GM18951 (cell line): ENCODE results near the gene LAS1L.
"Not testable (repeated sequence)": the region's sequence is repeated elsewhere in the genome, so short reads cannot be mapped to it uniquely, and the experiment has no call there.

Experiments
- POLR2A ChIP-seq: IDR thresholded peaks from 4 replicates; pipeline ENCODE4 v1.6.1; 2011; ENCODE audit warnings: mild to moderate bottlenecking; ENCODE audit not compliant: insufficient read length, insufficient read depth; ENCODE audit errors: extremely low read depth
- in situ Hi-C: fragments of 300-500 bp; cut with MboI; formaldehyde crosslinking; loops from one replicate; pipeline ENCODE4 v1.12.0; 2022; ENCODE audit warnings: low sequenced_read_pairs, mixed read lengths, inconsistent platforms; ENCODE audit not compliant: unreplicated experiment

Gene LAS1L

GRCh38 chrX:65532016-65532415, 2.6 kb downstream of the LAS1L start:
- in situ Hi-C loops = no loop called here
- TF ChIP-seq POLR2A = no peak

GRCh38 chrX:65528705-65529340, 5.8 kb downstream of the LAS1L start:
- no peak for TF ChIP-seq POLR2A
- in situ Hi-C loops = no loop called here

DNA sequence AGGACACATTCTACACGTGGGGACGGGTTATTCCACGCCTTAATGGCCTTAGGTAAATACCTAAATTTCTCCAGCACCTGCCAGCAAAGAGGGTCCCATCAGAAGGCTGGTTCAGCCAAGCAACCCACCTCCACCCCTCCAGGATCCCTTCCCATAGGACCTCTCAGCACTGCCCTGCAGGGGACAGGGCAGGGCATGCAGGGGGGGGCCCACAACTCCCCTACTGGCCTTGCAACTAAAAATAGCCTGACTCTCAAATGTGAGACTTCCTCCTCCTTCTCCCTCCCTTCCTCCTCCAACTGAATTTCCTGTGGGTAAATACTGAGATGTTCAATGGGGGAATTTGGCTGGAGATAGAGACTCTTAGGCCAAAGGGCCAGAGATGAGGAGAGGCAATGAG, 6.3 kb downstream of the LAS1L start:
- no peak for TF ChIP-seq POLR2A
- in situ Hi-C loops = no loop called here

DNA sequence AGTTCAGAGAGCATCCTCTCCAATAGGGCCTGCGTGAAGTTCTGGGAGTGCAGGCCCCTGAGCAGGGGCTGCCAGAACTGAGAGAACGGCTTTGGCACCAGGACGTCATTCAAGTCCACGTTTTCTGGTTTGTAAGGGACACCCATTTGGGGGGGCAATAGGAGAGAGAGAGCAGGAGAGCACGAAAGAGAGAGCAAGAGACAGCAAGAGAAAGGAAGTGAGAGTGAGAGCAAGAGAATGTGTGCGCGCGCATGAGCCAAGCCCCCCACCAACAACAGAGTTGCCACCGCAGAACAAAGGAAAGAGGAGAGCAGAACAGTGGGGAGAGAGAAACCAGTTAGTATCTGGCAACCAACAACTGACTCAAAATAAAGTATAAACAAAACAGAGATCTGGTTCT, 10.4 kb downstream of the LAS1L start:
- TF ChIP-seq POLR2A = no peak
- in situ Hi-C loops = no loop called here

GRCh38 chrX:65522739-65523372, 11.7 kb downstream of the LAS1L start:
- in situ Hi-C loops = no loop called here
- TF ChIP-seq POLR2A = no peak

- in situ Hi-C loops = not testable (repeated sequence)
Measured at GRCh38 chrX:65519530-65519929, 15.1 kb downstream of the LAS1L start.

DNA sequence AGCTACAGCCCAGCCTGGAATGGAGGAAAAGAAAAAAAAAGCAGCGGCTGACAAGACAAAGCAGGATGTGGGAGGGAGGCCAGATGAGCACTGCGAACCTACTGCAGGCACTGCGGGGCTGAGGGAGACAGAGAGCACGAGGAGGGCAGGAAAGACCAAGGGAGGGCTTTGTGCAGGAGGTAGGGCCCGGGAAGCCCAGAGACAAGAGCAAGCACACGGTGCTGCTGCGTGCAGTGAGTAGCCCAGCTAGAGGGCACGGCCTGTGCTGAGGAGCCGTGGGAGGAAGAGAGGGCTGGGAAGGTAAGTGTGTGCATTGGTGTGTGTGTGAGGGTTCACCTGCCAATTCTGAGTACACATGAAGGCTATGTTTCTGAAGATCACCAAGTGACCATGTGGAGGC, 15.6 kb downstream of the LAS1L start:
- in situ Hi-C loops = not testable (repeated sequence)

GRCh38 chrX:65517923-65518322, 16.7 kb downstream of the LAS1L start:
- TF ChIP-seq POLR2A = no peak
- in situ Hi-C loops = no loop called here

DNA sequence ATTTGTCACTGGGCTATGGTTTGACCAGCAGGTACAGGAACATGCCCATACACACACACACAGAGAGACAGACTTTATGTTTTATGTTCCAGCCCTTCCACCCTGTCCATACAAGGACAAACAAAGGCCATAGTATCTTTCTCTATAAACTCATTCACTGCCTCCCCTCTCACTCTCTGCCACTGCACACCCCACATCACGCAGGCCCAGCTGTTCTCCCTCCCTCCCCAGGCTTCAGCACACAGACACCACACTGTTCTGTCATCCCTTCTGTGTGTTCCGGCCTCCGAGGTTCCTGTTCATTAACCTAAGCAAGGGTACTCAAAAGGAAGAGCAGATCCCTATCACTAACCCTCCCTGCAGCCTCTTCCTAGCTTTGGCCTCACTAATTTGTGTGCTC, 17.8 kb downstream of the LAS1L start:
- no peak for TF ChIP-seq POLR2A
- in situ Hi-C loops = no loop called here

- no peak for TF ChIP-seq POLR2A
- in situ Hi-C loops = no loop called here
Measured at GRCh38 chrX:65513610-65514009, 21.0 kb downstream of the LAS1L start.

- in situ Hi-C loops = no loop called here
- TF ChIP-seq POLR2A = no peak
Measured at GRCh38 chrX:65509400-65509799, 25.2 kb downstream of the LAS1L start.

GRCh38 chrX:65508851-65509250, 25.7 kb downstream of the LAS1L start:
- in situ Hi-C loops = no loop called here
- TF ChIP-seq POLR2A = no peak

DNA sequence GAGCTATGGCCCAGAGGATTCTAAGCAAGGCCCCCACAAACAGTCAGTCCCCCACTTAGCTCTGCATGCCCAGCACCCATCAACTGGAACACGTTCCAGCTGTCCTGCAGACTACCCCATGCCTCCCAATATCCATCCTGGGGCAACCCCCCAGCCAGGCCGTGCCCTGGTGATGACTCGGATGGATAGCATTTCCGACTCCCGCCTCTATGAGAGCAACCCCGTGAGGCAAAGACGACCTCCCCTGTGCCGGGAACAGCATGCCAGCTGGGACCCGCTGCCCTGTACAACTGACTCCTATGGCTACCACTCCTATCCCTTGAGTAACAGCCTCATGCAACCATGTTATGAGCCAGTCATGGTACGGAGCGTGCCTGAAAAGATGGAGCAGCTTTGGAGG, 32.0 kb downstream of the LAS1L start:
- in situ Hi-C loops = no loop called here
- TF ChIP-seq POLR2A = no peak

DNA sequence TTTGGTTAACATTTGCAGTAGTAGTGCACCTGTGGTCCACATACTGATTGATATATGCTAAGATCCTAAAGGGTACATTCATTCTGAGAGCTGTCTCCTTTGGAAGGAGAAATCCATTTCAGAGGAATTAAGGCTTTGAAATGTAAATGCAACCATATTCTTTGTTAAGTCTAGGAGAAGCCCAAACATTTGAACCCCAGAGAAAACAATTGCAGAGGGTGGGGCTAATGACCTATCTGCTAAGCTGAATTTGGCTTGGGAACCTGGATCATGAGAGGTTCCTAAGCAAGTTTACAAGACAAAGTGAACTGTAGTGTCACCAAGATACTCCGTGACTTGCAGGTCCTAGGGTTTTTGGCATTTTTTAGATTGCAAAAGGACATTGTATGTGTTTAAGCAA, 41.2 kb downstream of the LAS1L start:
- TF ChIP-seq POLR2A = no peak
- in situ Hi-C loops = no loop called here

GRCh38 chrX:65491620-65492019, 43.0 kb downstream of the LAS1L start:
- in situ Hi-C loops = no loop called here
- no peak for TF ChIP-seq POLR2A

- TF ChIP-seq POLR2A = no peak
- in situ Hi-C loops = no loop called here
Measured at GRCh38 chrX:65488495-65488894, 46.1 kb downstream of the LAS1L start.
